HG03520 (cell line): ENCODE measurements around the gene TMEM59.
"Not testable (repeated sequence)": the region's sequence is repeated elsewhere in the genome, so short reads cannot be mapped to it uniquely, and the experiment has no call there.

Experiments
- ATAC-seq: cut with Tn5 transposase; IDR thresholded peaks from one replicate; pipeline ENCODE4 v1.9.1; 2021; ENCODE audit warnings: mild to moderate bottlenecking, moderate library complexity; ENCODE audit not compliant: unreplicated experiment

Gene TMEM59

DNA sequence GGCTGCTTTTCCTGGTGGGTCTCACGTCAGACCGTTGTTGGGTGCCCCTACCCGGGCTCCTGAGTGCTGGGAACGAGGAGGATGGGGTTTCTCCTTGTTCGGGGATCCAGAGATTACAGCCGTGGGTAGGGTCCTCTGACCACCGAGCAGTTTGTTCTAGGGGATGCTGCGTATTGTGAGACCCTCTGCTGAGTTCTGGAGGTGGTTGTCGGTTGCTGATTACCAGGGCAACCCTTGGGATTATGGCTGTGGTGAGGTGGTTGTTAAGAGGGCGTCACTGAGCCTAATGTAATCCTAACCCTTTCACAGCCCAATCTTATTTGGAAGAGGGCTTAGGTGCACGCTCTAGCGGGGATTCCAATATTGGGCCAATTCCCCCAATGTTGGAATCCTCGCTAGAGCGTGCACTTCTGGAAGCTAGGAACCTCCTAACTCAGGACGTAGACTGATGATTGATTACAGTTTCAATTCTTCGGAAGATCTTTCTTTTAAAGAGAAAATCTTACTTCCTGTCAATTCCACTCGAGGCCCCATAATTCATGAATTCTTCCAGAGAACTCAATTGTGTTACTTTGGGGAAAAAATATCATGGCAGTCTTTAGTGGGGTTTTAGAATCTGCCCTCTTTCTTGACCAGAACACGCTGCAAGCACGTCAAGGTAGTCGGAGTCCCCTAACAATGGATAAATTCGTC is 887 bp upstream of the TMEM59 start:
- ATAC-seq, result no peak

DNA sequence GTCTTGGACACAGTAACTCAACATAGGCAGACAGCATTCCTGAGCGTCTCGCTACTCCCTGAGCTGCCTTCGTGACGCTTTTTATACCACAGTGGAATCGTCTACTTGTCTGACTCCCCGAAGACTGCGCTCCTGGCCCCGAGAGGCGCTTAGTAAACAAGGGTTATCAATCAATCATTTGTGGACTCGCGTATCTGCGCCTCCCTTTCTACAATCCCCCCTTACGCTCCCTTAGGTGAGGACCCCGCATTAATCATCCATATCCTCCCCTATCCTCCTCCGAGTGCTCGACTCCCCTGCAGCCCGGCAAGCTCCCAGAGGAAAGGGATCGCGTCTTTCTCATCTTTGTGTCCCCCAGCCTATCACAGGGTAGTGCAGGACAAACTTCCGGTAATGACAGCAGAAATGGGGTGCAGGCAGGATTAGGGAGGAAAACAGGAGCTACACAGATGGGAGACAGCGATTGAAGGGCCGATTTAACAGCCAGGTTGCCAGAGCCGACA is 522 bp downstream of the TMEM59 start:
- peak; percentile 5 for ATAC-seq

DNA sequence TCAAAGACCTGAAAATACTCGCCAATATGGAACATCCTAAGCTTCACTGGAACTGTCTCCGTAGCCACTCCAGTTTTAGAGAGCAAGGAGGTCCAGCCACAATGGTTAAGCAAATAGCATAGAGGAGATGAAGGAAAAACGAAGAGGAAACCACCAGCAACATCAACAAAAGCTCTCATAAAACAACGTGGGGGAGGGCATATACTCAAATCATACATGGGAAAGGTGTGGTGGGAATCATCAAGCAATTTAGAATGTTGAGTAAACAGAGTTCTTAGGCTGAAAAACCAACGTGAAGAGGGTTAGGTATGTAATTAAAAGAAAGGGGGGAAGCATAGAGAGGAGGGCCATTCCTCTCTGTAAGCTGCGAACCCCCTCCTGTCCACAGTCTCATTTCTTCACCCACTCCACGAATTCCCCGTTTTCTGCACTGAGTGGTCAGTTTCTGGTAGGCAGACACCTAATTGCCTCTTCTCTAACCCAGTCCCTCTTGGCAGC is 1.0 kb downstream of the TMEM59 start:
- ATAC-seq, result no peak

DNA sequence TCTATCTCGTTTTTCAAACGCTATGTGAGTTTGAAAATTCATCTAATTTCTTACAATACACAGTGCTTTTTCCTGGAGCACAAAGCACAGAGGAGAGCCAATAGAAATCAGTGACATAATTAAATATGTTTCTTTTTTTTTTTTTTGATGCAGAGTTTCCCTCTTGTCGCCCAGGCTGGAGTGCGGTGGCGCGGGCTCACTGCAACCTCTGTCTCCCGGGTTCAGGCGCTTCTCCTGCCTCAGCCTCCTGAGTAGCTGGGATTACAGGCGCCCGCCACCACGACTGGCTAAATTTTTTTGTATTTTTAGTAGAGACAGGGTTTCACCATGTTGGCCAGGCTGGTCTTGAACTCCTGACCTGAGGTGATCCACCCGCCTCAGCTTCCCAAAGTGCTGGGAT is 2.6 kb downstream of the TMEM59 start:
- not testable (repeated sequence) for ATAC-seq

DNA sequence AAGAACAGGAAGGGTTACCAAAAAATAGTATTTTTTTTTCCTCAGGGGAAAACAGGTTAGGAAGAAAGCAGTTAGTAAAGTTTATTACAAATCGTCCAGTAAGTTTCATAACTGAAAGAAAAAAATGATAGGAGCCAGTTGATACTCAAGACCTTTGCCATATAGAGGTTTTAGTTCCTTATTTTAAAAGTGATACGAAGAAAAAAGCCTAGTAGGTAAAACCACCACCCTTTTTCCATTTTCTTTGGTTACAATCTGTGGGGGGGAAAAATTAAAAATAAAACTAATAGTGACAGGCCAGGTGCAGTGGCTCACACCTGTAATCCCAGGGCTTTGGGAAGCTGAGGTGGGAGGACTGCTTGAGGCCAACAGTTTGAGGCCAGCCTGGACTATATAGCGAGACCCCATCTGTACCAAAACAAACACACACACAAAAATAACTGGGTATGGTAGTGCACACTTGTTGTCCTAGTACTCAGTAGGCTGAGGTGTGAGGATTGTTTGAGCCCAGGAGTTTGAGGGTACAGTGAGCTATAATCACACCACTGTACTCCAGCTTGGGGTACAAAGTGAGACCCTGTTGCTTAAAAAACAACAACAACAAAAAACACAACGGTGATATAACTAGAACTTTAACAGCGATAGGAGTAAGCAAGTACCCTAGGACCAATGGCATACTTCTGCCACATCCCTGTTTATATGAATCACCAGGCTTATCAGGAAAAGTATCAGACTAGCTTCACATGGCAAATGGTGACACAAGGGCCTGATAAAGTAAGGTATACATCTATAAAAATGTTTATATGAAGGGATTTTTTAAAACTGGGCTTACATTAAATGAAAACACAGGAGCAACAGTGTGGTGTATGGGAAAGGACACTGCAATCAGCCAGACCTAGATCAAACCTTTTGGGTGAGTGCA is 5.4 kb downstream of the TMEM59 start:
- no peak for ATAC-seq

DNA sequence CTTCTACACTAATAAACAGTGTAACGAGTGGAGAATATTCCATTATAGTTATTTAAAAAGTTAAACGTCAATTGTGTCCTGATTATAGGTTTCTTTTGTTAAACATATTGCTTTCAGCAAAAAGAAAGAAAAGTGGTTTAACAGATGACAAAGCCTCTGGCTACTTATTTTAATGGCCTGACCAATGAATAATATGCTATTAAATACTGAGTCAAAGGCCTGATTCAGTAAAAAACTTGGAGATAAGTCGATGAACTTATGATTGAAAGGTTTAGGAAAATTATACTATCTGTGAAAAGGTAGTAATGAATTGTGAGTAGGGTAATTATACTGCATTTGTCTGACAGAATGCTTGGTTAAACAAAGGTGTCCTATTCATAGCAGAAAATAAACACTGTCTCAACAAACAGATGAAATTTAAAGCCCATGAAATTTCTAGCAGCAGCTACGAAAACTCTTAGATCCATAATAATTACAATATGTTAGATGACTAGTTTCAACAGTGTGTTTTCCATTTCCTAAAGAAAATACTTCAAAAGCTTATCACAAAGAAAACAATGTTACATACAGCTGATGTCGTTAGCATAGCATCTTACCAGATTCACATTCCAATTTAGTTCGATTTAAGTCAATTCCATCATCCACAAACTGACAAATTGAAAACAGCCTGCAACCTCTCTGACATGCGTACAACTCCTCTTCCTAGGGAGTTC is 6.2 kb downstream of the TMEM59 start:
- no peak for ATAC-seq

DNA sequence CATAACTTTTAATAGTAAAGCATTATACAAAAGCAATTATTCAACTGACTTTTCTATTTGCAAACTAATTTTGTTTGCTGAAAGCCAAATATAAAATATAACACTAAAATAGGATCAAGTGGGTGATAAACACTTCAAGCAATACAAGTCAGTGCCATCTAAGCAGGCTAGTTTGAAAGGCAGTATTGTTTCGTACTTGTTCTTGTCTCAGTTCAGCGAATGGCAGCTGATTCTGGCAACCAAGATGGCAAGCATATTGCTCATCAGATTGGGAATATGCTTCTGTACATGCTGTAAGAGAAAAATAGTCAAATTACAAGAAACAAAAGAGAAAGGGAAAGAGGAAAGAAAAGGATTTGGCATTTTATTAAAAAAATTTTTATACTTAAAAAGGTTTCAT is 7.5 kb downstream of the TMEM59 start:
- ATAC-seq, result no peak

DNA sequence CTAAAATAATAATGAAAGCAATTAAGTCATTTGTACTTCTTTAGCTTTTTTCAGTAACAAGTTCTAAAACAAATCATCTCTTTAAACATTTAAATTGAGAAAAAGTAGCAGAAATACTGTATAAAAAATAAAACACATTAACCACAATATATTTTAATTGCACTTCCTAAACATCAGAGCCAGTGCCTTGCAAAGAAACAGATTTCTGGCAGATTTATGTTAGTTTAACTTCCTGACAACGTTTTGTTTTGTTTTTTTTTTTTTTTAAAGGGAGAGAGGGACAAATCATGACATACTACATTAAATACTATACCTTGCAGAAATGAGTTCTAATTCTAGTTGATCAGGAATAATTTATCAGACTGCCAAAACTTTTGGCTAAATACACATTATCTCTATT is 11.2 kb downstream of the TMEM59 start:
- no peak for ATAC-seq

DNA sequence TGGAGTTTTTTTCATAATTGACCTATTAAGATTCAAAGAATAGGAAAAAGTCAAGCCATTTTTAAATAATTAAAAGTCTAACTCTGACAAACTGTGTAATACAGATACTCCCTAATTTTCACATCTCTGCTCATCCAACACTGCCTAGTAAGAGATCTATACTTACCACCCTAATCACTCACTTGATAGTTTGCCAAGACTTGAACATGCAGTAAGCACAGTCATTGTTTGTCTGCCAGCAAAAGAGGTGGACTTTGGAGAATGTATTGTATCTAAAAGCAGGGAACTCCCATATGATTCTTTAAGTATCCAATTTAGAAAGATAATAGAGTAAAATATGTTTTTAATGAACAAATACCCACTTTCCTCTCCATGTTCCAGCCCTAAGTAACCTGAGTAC is 15.5 kb downstream of the TMEM59 start:
- ATAC-seq, result no peak

DNA sequence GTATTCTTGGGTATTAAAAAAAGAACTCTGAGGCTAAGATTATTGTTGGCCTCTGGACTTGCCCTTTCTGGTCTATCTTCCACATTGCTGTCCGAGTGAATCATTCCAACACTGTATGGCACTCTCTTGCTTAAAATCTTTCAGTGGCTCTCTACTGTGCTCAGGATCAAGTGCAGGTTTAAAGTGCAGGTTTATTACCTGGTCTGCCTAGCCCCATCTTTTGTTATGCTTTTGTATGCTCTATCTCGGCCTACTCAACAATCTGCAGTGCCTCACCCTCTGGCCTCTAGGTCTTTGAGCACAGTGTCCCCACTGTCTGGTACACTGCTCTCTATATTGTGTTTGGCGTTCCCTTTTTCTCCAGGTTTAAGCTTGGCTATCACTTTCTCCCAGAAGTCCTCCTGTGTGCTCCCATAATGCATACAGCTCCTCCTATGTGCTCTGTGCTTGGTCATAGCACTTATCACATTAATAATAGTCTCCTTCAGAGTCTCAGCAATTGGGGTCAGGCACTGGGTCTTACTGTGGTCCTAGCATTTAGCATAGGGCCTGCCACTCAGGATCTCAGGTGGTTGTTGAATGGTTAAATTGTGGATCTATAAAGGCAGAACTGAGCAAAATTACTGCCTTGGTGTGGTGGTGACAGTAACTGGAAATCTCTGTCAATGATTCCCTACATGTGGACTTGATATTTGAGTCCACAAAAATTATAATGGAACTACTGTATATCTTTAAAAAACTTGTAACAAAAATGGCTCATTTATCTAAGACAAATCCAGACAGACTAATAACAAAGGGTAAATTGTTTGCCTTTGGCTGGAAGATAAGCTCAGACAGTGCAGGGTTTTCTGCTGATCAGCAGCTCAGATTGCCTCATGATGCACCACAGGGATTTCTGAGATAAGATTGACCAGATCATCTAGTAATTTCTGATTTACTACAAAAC is 24.4 kb downstream of the TMEM59 start:
- no peak for ATAC-seq

DNA sequence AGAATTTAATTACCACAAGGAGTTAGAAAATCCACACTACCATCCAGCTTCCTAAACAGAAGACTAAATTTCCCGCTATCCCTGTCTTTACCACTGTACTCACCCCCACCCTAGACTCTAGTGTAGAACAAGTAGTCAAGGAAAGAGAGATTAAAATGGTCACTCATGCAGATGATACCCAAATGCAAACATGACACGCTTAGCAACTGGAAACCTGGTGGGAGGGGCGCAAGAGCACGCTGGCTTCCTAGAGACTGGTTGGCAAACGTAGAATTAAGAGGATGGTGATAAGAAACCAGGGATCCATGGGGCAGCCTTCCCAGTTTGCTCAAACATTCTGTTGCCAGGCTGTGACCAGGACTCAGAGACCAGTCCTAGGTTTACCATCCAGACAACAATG is 25.2 kb downstream of the TMEM59 start:
- ATAC-seq, result no peak

DNA sequence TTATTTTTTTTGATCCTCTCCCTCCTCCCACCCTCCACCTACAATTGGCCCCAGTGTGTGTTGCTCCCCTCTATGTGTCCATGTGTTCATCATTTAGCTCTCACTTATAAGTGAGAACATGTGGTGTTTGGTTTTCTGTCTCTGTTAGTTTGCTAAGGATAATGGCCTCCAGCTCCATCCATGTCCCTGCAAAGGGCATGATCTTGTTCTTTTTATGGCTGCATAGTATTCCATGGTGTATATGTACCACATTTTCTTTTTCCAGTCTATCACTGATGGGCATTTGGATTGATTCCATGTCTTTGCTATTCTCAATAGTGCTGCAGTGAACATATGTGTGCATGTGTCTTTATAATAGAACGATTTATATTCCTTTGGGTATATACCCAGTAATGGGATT is 28.2 kb downstream of the TMEM59 start:
- ATAC-seq, result not testable (repeated sequence)

DNA sequence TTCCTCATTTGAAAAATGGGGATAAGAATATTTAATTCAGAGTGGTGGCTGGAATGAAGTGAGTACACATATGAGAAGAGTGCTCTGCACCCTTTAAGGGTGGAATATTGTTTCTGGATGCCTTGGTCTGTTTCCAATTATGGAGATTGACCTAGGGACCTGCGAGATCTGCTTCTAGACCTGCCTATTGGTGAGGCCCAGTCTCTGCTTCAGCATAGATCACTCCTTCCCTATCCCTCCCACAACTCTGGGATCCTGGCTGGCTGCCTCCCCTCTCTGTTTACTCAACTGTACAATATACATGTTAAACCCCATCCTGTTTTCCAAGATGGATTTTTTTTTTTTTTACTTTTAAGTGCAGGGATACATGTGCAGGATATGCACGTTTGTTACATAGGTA is 28.6 kb downstream of the TMEM59 start:
- no peak for ATAC-seq

DNA sequence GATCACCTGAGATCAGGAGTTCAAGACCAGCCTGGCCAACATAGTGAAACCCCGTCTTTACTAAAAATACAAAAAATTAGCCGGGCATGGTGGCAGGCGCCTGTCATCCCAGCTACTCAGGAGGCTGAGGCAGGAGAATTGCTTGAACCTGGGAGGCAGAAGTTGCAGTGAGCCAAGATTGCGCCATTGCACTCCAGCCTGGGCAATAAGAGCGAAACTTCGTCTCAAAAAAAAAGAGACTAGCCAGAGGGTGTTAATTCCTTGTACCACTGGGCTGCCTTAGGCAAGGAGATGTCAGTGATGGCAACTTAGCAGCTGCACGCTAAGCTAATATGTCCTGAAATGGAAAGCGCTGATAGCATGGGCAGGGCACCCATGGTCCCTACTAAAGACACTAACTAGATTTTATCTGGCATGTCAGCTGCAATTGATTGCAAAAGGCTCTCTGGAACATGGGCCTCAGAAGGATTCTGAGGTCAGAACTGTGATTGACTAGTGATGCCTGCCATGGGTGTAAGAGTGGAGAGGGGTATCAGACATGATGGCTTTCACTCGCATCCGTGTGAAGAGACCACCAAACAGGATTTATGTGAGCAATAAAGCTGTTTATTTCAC is 33.3 kb downstream of the TMEM59 start:
- ATAC-seq, result not testable (repeated sequence)

DNA sequence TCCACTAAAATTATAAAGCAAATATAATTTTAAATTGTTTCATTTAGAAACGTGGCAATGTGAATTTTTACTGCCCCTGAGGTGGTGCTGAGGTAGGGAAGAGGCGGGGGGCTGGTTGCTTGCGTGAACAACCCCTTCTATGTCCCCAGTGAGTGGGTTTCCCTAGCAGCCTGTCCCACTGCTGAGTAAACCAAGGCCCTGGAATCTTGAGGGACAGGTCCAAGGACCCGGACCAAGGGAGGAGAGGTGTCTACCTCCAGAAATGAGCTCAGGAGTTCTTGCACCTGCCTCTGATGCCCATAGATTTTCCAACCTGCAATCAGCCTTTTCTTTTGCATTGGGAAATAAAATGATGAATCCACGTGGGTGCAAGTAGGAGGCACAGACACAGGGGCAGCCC is 34.4 kb downstream of the TMEM59 start:
- ATAC-seq, result no peak

DNA sequence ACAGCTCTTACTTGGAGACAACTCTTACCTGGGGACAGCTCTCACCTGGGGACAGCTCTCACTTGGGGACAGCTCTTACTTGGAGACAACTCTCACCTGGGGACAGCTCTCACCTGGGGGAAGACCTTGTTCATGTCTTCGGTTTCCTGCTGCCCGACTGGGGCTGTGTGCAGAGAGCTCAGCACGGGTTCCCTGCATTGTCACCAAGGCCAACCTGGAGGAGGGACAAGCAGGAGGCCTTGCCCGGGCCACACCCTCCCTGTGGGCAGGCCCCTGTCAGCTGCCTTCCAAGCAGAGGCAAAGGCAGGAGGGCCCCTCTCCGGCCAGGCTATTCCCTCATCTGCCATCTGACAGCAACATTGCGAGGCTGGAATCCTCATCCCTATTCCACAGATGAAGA is 35.0 kb downstream of the TMEM59 start, which contains the start of gene LDLRAD1:
LDLRAD1 (minus strand) TSS at position 208 of the 400 bp plus-strand sequence; CDS start at position 134, 74 bp downstream.
- ATAC-seq, result no peak

DNA sequence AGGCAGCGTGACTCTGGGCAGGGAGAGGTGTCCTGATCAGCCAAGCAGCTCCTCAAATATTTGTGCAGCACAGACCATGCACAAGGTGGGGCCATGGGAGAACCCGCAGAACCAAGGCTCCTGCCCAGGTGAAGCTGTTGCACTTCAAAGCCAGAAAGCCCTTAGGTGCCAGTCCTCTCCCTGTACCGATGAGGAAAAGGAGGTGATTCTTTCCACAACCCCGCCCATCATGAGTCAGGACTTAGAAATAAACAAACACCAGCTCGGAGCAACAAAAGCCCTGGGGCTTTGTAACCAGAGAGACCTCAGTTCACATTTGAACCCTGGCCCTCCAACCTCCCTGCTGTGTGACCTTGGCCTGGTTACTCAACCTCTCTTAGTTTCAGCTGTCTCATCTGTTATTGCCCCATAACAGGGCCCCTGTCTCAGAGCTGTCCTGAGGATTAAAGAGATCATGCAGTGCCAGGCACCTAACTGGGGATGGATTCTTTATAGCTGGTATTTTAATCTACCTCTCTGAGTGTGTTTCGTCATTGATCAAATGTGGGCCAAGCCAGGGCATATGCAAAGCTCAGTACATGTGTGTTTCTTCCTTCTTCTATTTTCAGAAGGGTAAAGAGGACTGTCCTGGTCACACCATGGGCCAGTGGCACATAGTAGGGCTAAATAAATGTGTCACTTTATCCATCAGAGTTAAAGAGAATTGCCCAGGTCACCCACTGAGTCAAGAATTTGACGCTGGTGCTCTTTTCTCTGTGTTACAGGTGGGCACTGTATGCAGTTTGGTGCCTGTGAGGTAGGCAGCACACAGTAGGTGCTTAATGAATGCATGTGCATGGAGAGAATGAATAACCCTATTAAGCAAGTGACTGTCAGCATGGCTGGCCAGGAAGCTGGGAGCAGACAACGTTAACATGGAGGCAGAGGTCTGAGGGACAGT is 36.4 kb downstream of the TMEM59 start:
- ATAC-seq, result no peak

DNA sequence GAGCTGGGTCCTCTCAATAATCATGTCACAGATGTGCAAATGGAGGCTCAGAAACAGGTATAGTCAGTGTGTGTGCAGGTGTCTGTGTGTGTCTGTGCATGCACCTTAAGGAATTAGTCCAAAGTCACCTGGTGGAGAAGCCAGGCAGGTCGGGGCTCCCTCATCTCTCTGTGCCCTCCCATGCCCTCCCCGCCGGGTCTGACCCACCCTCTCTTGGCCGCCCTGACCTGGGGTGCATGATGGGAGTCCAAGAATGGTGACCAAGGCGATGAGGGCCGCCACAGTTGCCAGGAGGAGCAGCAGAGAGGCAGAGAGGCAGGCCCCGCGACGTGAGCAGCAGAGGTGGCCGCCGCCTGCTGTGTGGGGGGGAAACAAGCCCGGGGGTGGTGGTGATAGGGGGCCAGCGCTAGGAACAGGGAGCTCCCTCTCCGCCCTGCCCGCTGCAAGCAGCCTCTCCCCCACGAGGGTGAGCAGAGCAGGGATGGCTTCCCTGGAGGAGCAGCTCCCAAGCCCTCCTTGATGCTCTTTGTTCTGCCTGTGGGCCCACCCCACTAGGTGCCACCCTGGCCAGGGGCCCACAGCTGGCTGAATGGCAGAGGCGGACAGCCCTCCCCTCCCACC is 38.9 kb downstream of the TMEM59 start:
- ATAC-seq, result no peak
